T-cell (primary cell): ENCODE data around the gene CEACAM6. TPM values are rescaled to one million over a fixed set of nuclear protein-coding genes. Genes with fewer than 3 reads are reported as not detected.
A peak's percentile ranks its signal among the peaks of the same experiment; 100 is the strongest.

Source experiments
- ATAC-seq, 4 experiments: fragments of 200-7000 bp in 3 of 4; fragments of 150-1000 bp in 1 of 4; cut with Tn5 transposase; replicated peaks in 1 of 4; 1 replicate in 3 of 4; 2 replicates in 1 of 4; pipeline ENCODE4 v1.10.0; 2021; ENCODE audit warnings: moderate library complexity in 3 of 4, mild to moderate bottlenecking in 2 of 4, moderate number of reproducible peaks in 1 of 4
- CTCF ChIA-PET, 2 donors: fragments of 300-600 bp; sonication (Branson Sonifier 250); formaldehyde crosslinking; loops; one replicate each; lab custom pipeline; 2022; ENCODE audit warnings: antibody characterized with exemption in 2 of 2; lab: Charles Lee
- POLR2A ChIA-PET, 2 donors: fragments of 300-600 bp; sonication (Branson Sonifier 250); formaldehyde crosslinking; loops; one replicate each; lab custom pipeline; 2022; ENCODE audit warnings: antibody characterized with exemption in 2 of 2; lab: Charles Lee
- DNase-seq, 35 experiments: peaks; one replicate each; pipeline versions ENCODE4 v3.0.0 to v3.0.0-alpha.2; 2013 to 2023
- H3K27ac ChIP-seq: one replicate; pipeline ENCODE4 v1.5.1; 2013; ENCODE audit warnings: low read length
- H3K27me3 ChIP-seq, 2 experiments: replicated peaks in 1 of 2; 1 replicate in 1 of 2; 2 replicates in 1 of 2; pipeline versions ENCODE4 v1.6.1 to v1.7.0; 2013; ENCODE audit warnings: low read length in 1 of 2, mixed read lengths in 1 of 2; ENCODE audit not compliant: control insufficient read depth in 2 of 2, insufficient read depth in 2 of 2; ENCODE audit errors: extremely low read depth in 1 of 2
- H3K36me3 ChIP-seq, 2 donors: 1 replicate in 1 of 2; 2 replicates in 1 of 2; pipeline versions ENCODE4 v1.6.1 to v1.7.0; 2013; ENCODE audit warnings: low read length in 1 of 2; ENCODE audit not compliant: control insufficient read depth in 2 of 2, insufficient read depth in 1 of 2; ENCODE audit errors: extremely low read depth in 1 of 2
- H3K4me1 ChIP-seq, 2 experiments: 1 replicate in 1 of 2; 2 replicates in 1 of 2; pipeline versions ENCODE4 v1.6.1 to v1.7.0; 2013; ENCODE audit warnings: low read length in 2 of 2, mixed read lengths in 1 of 2; ENCODE audit not compliant: insufficient read depth in 2 of 2, control insufficient read depth in 1 of 2; ENCODE audit errors: extremely low read depth in 1 of 2
- H3K4me3 ChIP-seq, 2 donors: 1 replicate in 1 of 2; 2 replicates in 1 of 2; pipeline versions ENCODE4 v1.5.1 to v1.7.0; 2013; ENCODE audit warnings: mild to moderate bottlenecking in 2 of 2, low read length in 1 of 2, moderate library complexity in 1 of 2; ENCODE audit not compliant: control insufficient read depth in 1 of 2; ENCODE audit errors: extremely low read depth in 1 of 2
- H3K9me3 ChIP-seq: 2 replicates; pipeline ENCODE4 v1.7.0; 2013
- H3K27ac Mint-ChIP-seq, 2 donors: one replicate each; pipeline ENCODE4 v1.8.0; 2020 to 2021; ENCODE audit warnings: mild to moderate bottlenecking in 2 of 2, mixed read lengths in 2 of 2
- H3K27me3 Mint-ChIP-seq, 2 donors: one replicate each; pipeline ENCODE4 v1.8.0; 2021 to 2022; ENCODE audit warnings: mixed read lengths in 2 of 2
- H3K36me3 Mint-ChIP-seq: one replicate; pipeline ENCODE4 v1.8.0; 2021; ENCODE audit warnings: mixed read lengths
- H3K4me1 Mint-ChIP-seq, 3 donors: one replicate each; pipeline ENCODE4 v1.8.0; 2020 to 2022; ENCODE audit warnings: mixed read lengths in 3 of 3, mild to moderate bottlenecking in 1 of 3
- H3K4me3 Mint-ChIP-seq, 3 donors: one replicate each; pipeline ENCODE4 v1.8.0; 2020 to 2022; ENCODE audit warnings: mild to moderate bottlenecking in 3 of 3, mixed read lengths in 3 of 3, moderate library complexity in 3 of 3
- H3K9me3 Mint-ChIP-seq, 3 donors: one replicate each; pipeline ENCODE4 v1.8.0; 2020 to 2022; ENCODE audit warnings: mixed read lengths in 3 of 3
- WGBS: methylation state at CpG from one replicate; pipeline ENCODE4 v1.1.5; 2013; ENCODE audit warnings: missing lambda C conversion rate; ENCODE audit not compliant: insufficient coverage; 5-methylcytosine and 5-hydroxymethylcytosine counted together
- total RNA-seq, 35 experiments: library from RNA in 6 of 35; stranded (reverse) in 6 of 35; fragments of 120-200 nt in 1 of 35; gene quantifications; one replicate each; pipeline versions ENCODE4 v1.2.1 to v1.2.4 and lab custom pipeline; 2013 to 2026

Gene CEACAM6
- total RNA-seq, 5 donors from 2014 or later (not counting 1 experiment from before 2014, with no cell fraction given): 0.53 to 0.76 (median 0.67) TPM; not detected in 2

GRCh38 chr19:41813911-41814310, 58.6 kb downstream of the CEACAM6 start:
- H3K4me3 Mint-ChIP-seq: no peak overlapping the region
- DNase-seq (no peak), ATAC-seq (no peak)
- peaks cover 13 to 15% of the 10 kb centered on the region in 2 donors for H3K27me3 Mint-ChIP-seq
- Histone ChIP-seq H3K9me3 (no peaks in the 10 kb centered on the region), H3K36me3 (no peaks in the 10 kb centered on the region), H3K27ac (no peak overlapping the region), H3K27me3 (peaks cover 0 to 31% of the 10 kb centered on the region in 2 experiments), H3K4me1 (no peaks in the 10 kb centered on the region), H3K4me3 (no peak overlapping the region)
- ChIA-PET CTCF (no interaction called here), POLR2A (no interaction called here)
- H3K27ac Mint-ChIP-seq: no peak overlapping the region
- peaks cover 0 to 11% (median 10%) of the 10 kb centered on the region in 3 donors for H3K4me1 Mint-ChIP-seq
- WGBS: 75% methylated on average over 4 of the region's 4 CpGs
- no peaks in the 10 kb centered on the region for H3K36me3 Mint-ChIP-seq
- H3K9me3 Mint-ChIP-seq: no peaks in the 10 kb centered on the region

- Histone ChIP-seq H3K27me3 (peaks cover 0 to 17% of the 10 kb centered on the region in 2 experiments), H3K9me3 (no peaks in the 10 kb centered on the region), H3K36me3 (no peaks in the 10 kb centered on the region), H3K27ac (no peak overlapping the region), H3K4me1 (no peaks in the 10 kb centered on the region), H3K4me3 (no peak overlapping the region)
- Mint-ChIP-seq H3K9me3 (no peaks in the 10 kb centered on the region), H3K4me1 (peaks cover 0 to 11% (median 10%) of the 10 kb centered on the region in 3 donors), H3K36me3 (no peaks in the 10 kb centered on the region), H3K27ac (no peak overlapping the region), H3K4me3 (no peak overlapping the region), H3K27me3 (peaks cover 5 to 7% of the 10 kb centered on the region in 2 donors)
- CTCF ChIA-PET: no interaction called here
- ATAC-seq (no peak), DNase-seq (no peak)
- no CpG with 5 or more reads among the region's 4 CpGs for WGBS
- POLR2A ChIA-PET: no interaction called here
These were observed 60.0 kb downstream of the CEACAM6 start for GRCh38 chr19:41815301-41815700.

GRCh38 chr19:41816761-41817160, 61.4 kb downstream of the CEACAM6 start:
- Mint-ChIP-seq H3K4me1 (peaks cover 6 to 11% (median 10%) of the 10 kb centered on the region in 3 donors), H3K27ac (no peak overlapping the region), H3K4me3 (no peak overlapping the region), H3K27me3 (peaks cover 9 to 13% of the 10 kb centered on the region in 2 donors), H3K36me3 (no peaks in the 10 kb centered on the region), H3K9me3 (no peaks in the 10 kb centered on the region)
- ChIA-PET POLR2A (no interaction called here), CTCF (no interaction called here)
- H3K36me3 ChIP-seq: no peaks in the 10 kb centered on the region
- no peaks in the 10 kb centered on the region for H3K9me3 ChIP-seq
- no peak overlapping the region for H3K4me3 ChIP-seq
- no peaks in the 10 kb centered on the region for H3K4me1 ChIP-seq
- H3K27me3 ChIP-seq: peaks cover 0 to 13% of the 10 kb centered on the region in 2 experiments
- DNase-seq: no peak
- H3K27ac ChIP-seq: no peak overlapping the region
- WGBS: no CpG with 5 or more reads among the region's 2 CpGs
- ATAC-seq: no peak

- ChIA-PET CTCF (interaction anchor here in 1 of 2 donors (1.0 to 1.8 kb wide), 2 partner anchors 26 to 28 kb away, joined by 4 to 16 read pairs; no protein-coding TSS in a partner anchor), POLR2A (no interaction called here)
- H3K4me3 Mint-ChIP-seq: no peak overlapping the region
- H3K27me3 ChIP-seq: peaks cover 2 to 9% of the 10 kb centered on the region in 2 experiments
- no peak overlapping the region for H3K27ac Mint-ChIP-seq
- no peaks in the 10 kb centered on the region for H3K9me3 Mint-ChIP-seq
- H3K36me3 Mint-ChIP-seq: no peaks in the 10 kb centered on the region
- H3K4me1 Mint-ChIP-seq: peaks cover 0 to 6% (median 0%) of the 10 kb centered on the region in 3 donors
- no peak overlapping the region for H3K4me3 ChIP-seq
- peaks cover 14 to 20% of the 10 kb centered on the region in 2 donors for H3K27me3 Mint-ChIP-seq
- peak; percentile 64 to 82 (median 70) for ATAC-seq
- DNase-seq: peak in 27 of 35 experiments; percentile 5 to 69 (median 30)
- H3K36me3 ChIP-seq: no peaks in the 10 kb centered on the region
- no peak overlapping the region for H3K27ac ChIP-seq
- WGBS: 23% methylated on average over 8 of the region's 12 CpGs
- no peaks in the 10 kb centered on the region for H3K9me3 ChIP-seq
- H3K4me1 ChIP-seq: no peaks in the 10 kb centered on the region
These were observed 65.8 kb downstream of the CEACAM6 start for GRCh38 chr19:41821003-41821735.

Other genes with a start within 250 kb of the CEACAM6 start
- gene CEACAM21, start 179.4 kb upstream of the CEACAM6 start, total RNA-seq: 10 to 100 TPM; 34.5 to 63.1 (median 40.3) TPM
- 1 to 10 TPM in 1 of 5 donors, under 1 TPM in 3, not detected in 1; 0.46 to 1.0 (median 0.68) TPM for gene CEACAM4, start 128.5 kb upstream of the CEACAM6 start, total RNA-seq
- gene CEACAM7, start 67.3 kb upstream of the CEACAM6 start, total RNA-seq: not detected
- 1 to 10 TPM in 2 of 5 donors, under 1 TPM in 1, not detected in 2; 0.61 to 1.3 (median 1.0) TPM for gene CEACAM5, start 46.9 kb upstream of the CEACAM6 start, total RNA-seq
- not detected for gene CEACAM3, start 41.1 kb downstream of the CEACAM6 start, total RNA-seq
- not detected for gene LYPD4, start 89.2 kb downstream of the CEACAM6 start, total RNA-seq
- gene DMRTC2, start 89.5 kb downstream of the CEACAM6 start, total RNA-seq: not detected
- gene RPS19, start 104.7 kb downstream of the CEACAM6 start, total RNA-seq: 1,000 to 10,000 TPM; 3,043 to 4,286 (median 3,822) TPM
- gene CD79A, start 121.7 kb downstream of the CEACAM6 start, total RNA-seq: 10 to 100 TPM; 15.9 to 51.1 (median 19.0) TPM
- gene ARHGEF1, start 127.7 kb downstream of the CEACAM6 start, total RNA-seq: 1,000 to 10,000 TPM; 1,130 to 1,360 (median 1,288) TPM
- gene ERFL, start 172.9 kb downstream of the CEACAM6 start, total RNA-seq: 1 to 10 TPM; 5.9 to 8.5 (median 6.3) TPM
- 100 to 1,000 TPM in 4 of 5 donors, 10 to 100 TPM in 1; 67.0 to 143 (median 131) TPM for gene RABAC1, start 203.8 kb downstream of the CEACAM6 start, total RNA-seq
- 10 to 100 TPM in 1 of 5 donors, 1 to 10 TPM in 4; 4.3 to 14.4 (median 6.3) TPM for gene ATP1A3, start 238.7 kb downstream of the CEACAM6 start, total RNA-seq